H9 (cell line): ENCODE data around the gene WBP1L. TPM values are rescaled to one million over a fixed set of nuclear protein-coding genes. Genes with fewer than 3 reads are reported as not detected.

ENCODE experiments used
- DNase-seq: peaks from one replicate; pipeline ENCODE4 v3.0.0-alpha.2; 2017
- H2AFZ ChIP-seq: one replicate; pipeline ENCODE4 v1.6.1; 2013; ENCODE audit warnings: mild to moderate bottlenecking, low read length, control low read depth, moderate library complexity
- H2AK5ac ChIP-seq: 2 replicates; pipeline ENCODE4 v1.6.1; 2013; ENCODE audit warnings: low read length, control low read depth, mixed read lengths; ENCODE audit not compliant: insufficient read length
- H2BK120ac ChIP-seq: one replicate; pipeline ENCODE4 v1.6.1; 2013; ENCODE audit warnings: low read depth, mild to moderate bottlenecking, low read length, control low read depth, inconsistent platforms; ENCODE audit not compliant: poor library complexity, severe bottlenecking
- H2BK12ac ChIP-seq: 2 replicates; pipeline ENCODE4 v1.6.1; 2013; ENCODE audit warnings: low read length, control low read depth, mixed read lengths, low read depth; ENCODE audit not compliant: insufficient read length
- H2BK15ac ChIP-seq: 2 replicates; pipeline ENCODE4 v1.6.1; 2013; ENCODE audit warnings: low read depth, low read length, control low read depth
- H2BK20ac ChIP-seq: one replicate; pipeline ENCODE4 v1.6.1; 2013; ENCODE audit warnings: low read depth, mild to moderate bottlenecking, low read length, control low read depth, inconsistent platforms; ENCODE audit not compliant: poor library complexity, severe bottlenecking
- H2BK5ac ChIP-seq: 2 replicates; pipeline ENCODE4 v1.6.1; 2013; ENCODE audit warnings: low read length, control low read depth, mixed read lengths; ENCODE audit not compliant: insufficient read length
- H3K14ac ChIP-seq: 2 replicates; pipeline ENCODE4 v1.6.1; 2013; ENCODE audit warnings: low read length, control low read depth; ENCODE audit not compliant: insufficient read depth
- H3K18ac ChIP-seq: 2 replicates; pipeline ENCODE4 v1.6.1; 2013; ENCODE audit warnings: low read depth, mild to moderate bottlenecking, mixed read lengths, low read length, control low read depth; ENCODE audit not compliant: insufficient read length
- H3K23ac ChIP-seq: 2 replicates; pipeline ENCODE4 v1.6.1; 2013; ENCODE audit warnings: low read length, control low read depth, mixed read lengths, low read depth; ENCODE audit not compliant: insufficient read length
- H3K23me2 ChIP-seq: 2 replicates; pipeline ENCODE4 v1.6.1; 2013; ENCODE audit warnings: low read depth, mild to moderate bottlenecking, mixed read lengths, low read length, control low read depth; ENCODE audit not compliant: insufficient read length, poor library complexity, severe bottlenecking
- H3K27ac ChIP-seq: 2 replicates; pipeline ENCODE4 v1.5.1; 2013; ENCODE audit warnings: low read length, control low read depth, mixed read lengths, low read depth; ENCODE audit not compliant: insufficient read length
- H3K27me3 ChIP-seq: 2 replicates; pipeline ENCODE4 v1.6.1; 2013; ENCODE audit warnings: low read length, control low read depth, inconsistent platforms; ENCODE audit not compliant: insufficient read depth
- H3K4ac ChIP-seq: 2 replicates; pipeline ENCODE4 v1.6.1; 2013; ENCODE audit warnings: low read depth, mild to moderate bottlenecking, control low read depth, inconsistent platforms, low read length, moderate library complexity
- H3K4me1 ChIP-seq: 2 replicates; pipeline ENCODE4 v1.6.1; 2013; ENCODE audit warnings: low read length, control low read depth, inconsistent platforms; ENCODE audit not compliant: insufficient read depth
- H3K4me2 ChIP-seq: 2 replicates; pipeline ENCODE4 v1.6.1; 2013; ENCODE audit warnings: low read length, control low read depth, mixed read lengths; ENCODE audit not compliant: insufficient read length, insufficient read depth
- H3K56ac ChIP-seq: 2 replicates; pipeline ENCODE4 v1.6.1; 2013; ENCODE audit warnings: low read depth, mild to moderate bottlenecking, mixed read lengths, low read length, control low read depth; ENCODE audit not compliant: insufficient read length
- H3K79me1 ChIP-seq: 2 replicates; pipeline ENCODE4 v1.6.1; 2013; ENCODE audit warnings: low read depth, mild to moderate bottlenecking, moderate library complexity, low read length, control low read depth, inconsistent platforms; ENCODE audit not compliant: insufficient read depth, poor library complexity, severe bottlenecking
- H3K79me2 ChIP-seq: 2 replicates; pipeline ENCODE4 v1.6.1; 2013; ENCODE audit warnings: low read length, control low read depth, inconsistent platforms; ENCODE audit not compliant: insufficient read depth
- H3K9ac ChIP-seq: 2 replicates; pipeline ENCODE4 v1.6.1; 2013; ENCODE audit warnings: low read length, control low read depth, mixed read lengths; ENCODE audit not compliant: insufficient read length; ENCODE audit errors: extremely low read depth
- H3K9me3 ChIP-seq: one replicate; pipeline ENCODE4 v1.6.1; 2013; ENCODE audit warnings: low read depth, low read length, inconsistent platforms; ENCODE audit not compliant: control insufficient read depth
- H3T11ph ChIP-seq: one replicate; pipeline ENCODE4 v1.6.1; 2013; ENCODE audit warnings: mild to moderate bottlenecking, low read length, control low read depth, inconsistent platforms
- H4K20me1 ChIP-seq: one replicate; pipeline ENCODE4 v1.6.1; 2013; ENCODE audit not compliant: control insufficient read depth, insufficient read length, insufficient read depth
- H4K5ac ChIP-seq: 2 replicates; pipeline ENCODE4 v1.6.1; 2013; ENCODE audit warnings: low read depth, mild to moderate bottlenecking, mixed read lengths, low read length, control low read depth; ENCODE audit not compliant: insufficient read length
- H4K8ac ChIP-seq: replicated peaks from 2 replicates; pipeline ENCODE4 v1.6.1; 2013; ENCODE audit warnings: low read length, control low read depth, mixed read lengths, low read depth; ENCODE audit not compliant: insufficient read length
- H4K91ac ChIP-seq: 2 replicates; pipeline ENCODE4 v1.6.1; 2013; ENCODE audit warnings: low read depth, mild to moderate bottlenecking, moderate library complexity, mixed read lengths, low read length, control low read depth; ENCODE audit not compliant: insufficient read length
- H3K27ac Mint-ChIP-seq, 3 experiments: 2 replicates in 2 of 3; 3 replicates in 1 of 3; pipeline ENCODE4 v1.8.0; 2020 to 2021; ENCODE audit warnings: mixed read lengths in 3 of 3, mild to moderate bottlenecking in 1 of 3, moderate library complexity in 1 of 3
- H3K27me3 Mint-ChIP-seq: 2 replicates; pipeline ENCODE4 v1.8.0; 2021; ENCODE audit warnings: low read depth, mild to moderate bottlenecking, moderate library complexity, mixed read lengths
- H3K36me3 Mint-ChIP-seq, 3 experiments: 2 replicates in 2 of 3; 3 replicates in 1 of 3; pipeline ENCODE4 v1.8.0; 2020 to 2021; ENCODE audit warnings: low read depth in 3 of 3, mixed read lengths in 3 of 3; ENCODE audit not compliant: insufficient read depth in 1 of 3
- H3K4me1 Mint-ChIP-seq, 2 experiments: 2 replicates each; pipeline ENCODE4 v1.8.0; 2020; ENCODE audit warnings: mixed read lengths in 2 of 2
- H3K4me3 Mint-ChIP-seq, 2 experiments: 2 replicates in 1 of 2; 3 replicates in 1 of 2; pipeline ENCODE4 v1.8.0; 2020 to 2021; ENCODE audit warnings: mild to moderate bottlenecking in 2 of 2, mixed read lengths in 2 of 2, moderate library complexity in 1 of 2
- H3K9me3 Mint-ChIP-seq, 2 experiments: 2 replicates in 1 of 2; 3 replicates in 1 of 2; pipeline ENCODE4 v1.8.0; 2020; ENCODE audit warnings: mild to moderate bottlenecking in 2 of 2, mixed read lengths in 2 of 2, moderate library complexity in 1 of 2
- WGBS: extraction: QIAGEN DNeasy Blood & Tissue Kit; methylation state at CpG from one replicate; pipeline ENCODE4 v1.1.7; 2013; ENCODE audit warnings: missing lambda C conversion rate, low lambda C conversion rate, mixed read lengths; ENCODE audit not compliant: insufficient read length; ENCODE audit errors: extremely low coverage; 5-methylcytosine and 5-hydroxymethylcytosine counted together
- total RNA-seq: library from RNA; stranded (reverse); gene quantifications from 2 replicates; pipeline ENCODE4 v1.2.1, GENCODE V29; 2021
- TF ChIP-seq, protein P1 (sequence below): fragments of 200-600 bp; sonication (generic); conservative IDR thresholded peaks from 3 replicates; pipeline ENCODE4 v1.8.0; 2021; ENCODE audit warnings: antibody characterized with exemption, mild to moderate bottlenecking

WBP1L gene
- total RNA-seq, 1 experiment from 2014 or later = 23.8 TPM

DNA sequence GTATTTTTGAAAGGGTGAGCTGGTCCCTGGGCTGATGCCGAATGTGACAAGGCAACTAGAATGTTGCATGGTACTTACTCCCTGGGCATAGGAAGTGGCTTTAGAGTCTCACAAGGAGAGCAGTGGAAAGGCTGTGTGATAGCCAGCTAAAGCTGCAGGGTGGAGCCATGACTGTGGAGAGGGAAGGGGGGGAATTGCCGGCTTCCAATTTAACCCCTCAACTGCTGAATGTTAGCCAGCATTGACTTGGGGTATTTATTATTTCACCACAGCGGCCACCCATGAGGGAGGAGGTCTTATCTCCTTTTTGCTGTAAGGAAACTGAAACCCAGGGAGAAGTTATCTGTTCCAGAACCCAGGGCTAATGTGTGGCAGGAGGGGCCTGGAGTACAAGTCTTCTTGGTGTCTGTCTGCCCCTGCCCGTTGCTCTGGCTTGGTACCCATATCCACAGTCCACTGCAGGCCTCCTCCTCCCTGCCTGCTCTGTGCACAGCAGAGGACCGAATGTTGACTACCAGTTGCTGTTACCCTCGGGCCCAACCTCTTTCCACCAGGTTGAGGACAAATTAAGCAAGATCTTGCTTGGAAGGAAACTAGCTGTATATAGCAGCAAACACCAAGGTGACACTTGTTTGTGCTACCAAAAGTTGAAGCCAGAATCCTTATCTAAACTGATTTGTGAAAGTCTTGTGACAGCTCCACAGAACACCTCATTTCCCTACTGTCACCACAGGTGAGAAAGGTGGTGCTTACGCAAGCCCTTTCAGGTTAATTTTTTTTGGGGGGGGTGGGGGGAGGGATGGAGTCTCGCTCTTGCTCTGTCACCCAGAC, 37.6 kb downstream of the WBP1L start:
- no peaks in the 10 kb centered on the region for H3K79me2 ChIP-seq
- Mint-ChIP-seq H3K9me3 (no peaks in the 10 kb centered on the region), H3K27ac (peak overlapping the region in 2 of 3 experiments; percentile 18 to 19; a peak in 3 of 7 replicates), H3K4me1 (peaks cover 44 to 50% of the 10 kb centered on the region in 2 experiments), H3K27me3 (no peaks in the 10 kb centered on the region), H3K4me3 (no peak overlapping the region), H3K36me3 (no peaks in the 10 kb centered on the region)
- H3T11ph ChIP-seq = no peak overlapping the region
- no peak overlapping the region for H4K5ac ChIP-seq
- no peak overlapping the region for H3K9ac ChIP-seq
- no peak overlapping the region for H2BK12ac ChIP-seq
- WGBS = no CpG with 5 or more reads among the region's 8 CpGs
- no peaks in the 10 kb centered on the region for H3K9me3 ChIP-seq
- no peak overlapping the region for H2BK5ac ChIP-seq
- H3K4me2 ChIP-seq = no peak overlapping the region
- H3K4me1 ChIP-seq = peaks cover 21% of the 10 kb centered on the region; the same call in 1 of the 2 replicates
- H4K91ac ChIP-seq = no peak overlapping the region
- no peak overlapping the region for H3K56ac ChIP-seq
- DNase-seq = no peak
- H3K27ac ChIP-seq = no peak overlapping the region
- no peak overlapping the region for H3K23ac ChIP-seq
- no peaks in the 10 kb centered on the region for H4K20me1 ChIP-seq
- H4K8ac ChIP-seq = no peak overlapping the region
- H2AFZ ChIP-seq = no peak overlapping the region
- no peak overlapping the region for H2BK15ac ChIP-seq
- TF ChIP-seq, protein P1, sequence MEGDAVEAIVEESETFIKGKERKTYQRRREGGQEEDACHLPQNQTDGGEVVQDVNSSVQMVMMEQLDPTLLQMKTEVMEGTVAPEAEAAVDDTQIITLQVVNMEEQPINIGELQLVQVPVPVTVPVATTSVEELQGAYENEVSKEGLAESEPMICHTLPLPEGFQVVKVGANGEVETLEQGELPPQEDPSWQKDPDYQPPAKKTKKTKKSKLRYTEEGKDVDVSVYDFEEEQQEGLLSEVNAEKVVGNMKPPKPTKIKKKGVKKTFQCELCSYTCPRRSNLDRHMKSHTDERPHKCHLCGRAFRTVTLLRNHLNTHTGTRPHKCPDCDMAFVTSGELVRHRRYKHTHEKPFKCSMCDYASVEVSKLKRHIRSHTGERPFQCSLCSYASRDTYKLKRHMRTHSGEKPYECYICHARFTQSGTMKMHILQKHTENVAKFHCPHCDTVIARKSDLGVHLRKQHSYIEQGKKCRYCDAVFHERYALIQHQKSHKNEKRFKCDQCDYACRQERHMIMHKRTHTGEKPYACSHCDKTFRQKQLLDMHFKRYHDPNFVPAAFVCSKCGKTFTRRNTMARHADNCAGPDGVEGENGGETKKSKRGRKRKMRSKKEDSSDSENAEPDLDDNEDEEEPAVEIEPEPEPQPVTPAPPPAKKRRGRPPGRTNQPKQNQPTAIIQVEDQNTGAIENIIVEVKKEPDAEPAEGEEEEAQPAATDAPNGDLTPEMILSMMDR = no peak
- H3K27me3 ChIP-seq = no peaks in the 10 kb centered on the region
- no peaks in the 10 kb centered on the region for H3K79me1 ChIP-seq
- no peak overlapping the region for H3K4ac ChIP-seq
- H2BK120ac ChIP-seq = no peak overlapping the region
- no peak overlapping the region for H3K18ac ChIP-seq
- H3K23me2 ChIP-seq = no peaks in the 10 kb centered on the region
- H3K14ac ChIP-seq = no peak overlapping the region
- H2BK20ac ChIP-seq = no peak overlapping the region
- no peak overlapping the region for H2AK5ac ChIP-seq
